ENCODE data around the gene ADAT3. TPM values are rescaled to one million over a fixed set of nuclear protein-coding genes. Genes with fewer than 3 reads are reported as not detected.
A peak's percentile ranks its signal among the peaks of the same experiment; 100 is the strongest.

Gene ADAT3
- total and polyA plus RNA-seq, 8 donors: 1.3 to 9.4 (median 2.9) TPM

DNA sequence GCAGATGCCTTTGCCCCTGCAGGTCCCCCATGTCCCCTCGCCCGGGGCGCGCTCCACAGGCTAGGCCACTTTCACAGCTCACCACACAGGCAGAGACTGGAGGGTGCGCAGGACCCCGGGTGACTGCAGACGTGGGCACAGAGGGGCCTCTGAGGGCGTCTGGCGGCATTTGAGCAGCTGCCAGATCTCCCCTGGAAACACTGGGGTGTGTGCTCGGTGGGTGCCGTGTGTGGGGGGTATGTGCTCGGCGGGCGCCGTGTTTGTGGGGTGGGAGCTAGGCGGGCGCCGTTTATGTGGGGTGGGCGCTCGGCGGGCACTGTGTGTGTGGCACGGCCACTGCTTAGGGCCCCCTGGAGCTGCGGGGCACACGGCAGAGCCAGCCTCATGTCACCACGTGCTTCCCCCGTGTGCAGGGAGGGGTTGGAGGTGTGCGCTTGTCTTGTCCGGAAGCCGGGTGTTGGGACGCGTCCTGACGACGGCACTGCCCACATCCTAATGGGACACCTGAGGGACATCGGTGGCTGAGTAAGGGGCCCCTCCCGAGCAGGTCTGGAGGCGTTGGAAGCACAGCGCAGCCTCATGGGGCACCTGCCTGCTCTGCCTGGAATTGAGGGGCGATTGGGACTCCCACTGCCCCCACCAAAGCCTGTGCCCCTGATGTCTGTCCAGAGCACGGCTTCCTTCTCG is 52.5 kb downstream of the ADAT3 start:
- Histone ChIP-seq H3K27ac (no peak overlapping the region), H3K4me1 (peaks cover 0 to 12% of the 10 kb centered on the region in 2 donors), H3K9me3 (no peaks in the 10 kb centered on the region), H3K36me3 (peaks cover 0 to 29% of the 10 kb centered on the region in 2 donors), H3K4me3 (no peak overlapping the region), H3K27me3 (no peaks in the 10 kb centered on the region)
- TF ChIP-seq, protein P1, sequence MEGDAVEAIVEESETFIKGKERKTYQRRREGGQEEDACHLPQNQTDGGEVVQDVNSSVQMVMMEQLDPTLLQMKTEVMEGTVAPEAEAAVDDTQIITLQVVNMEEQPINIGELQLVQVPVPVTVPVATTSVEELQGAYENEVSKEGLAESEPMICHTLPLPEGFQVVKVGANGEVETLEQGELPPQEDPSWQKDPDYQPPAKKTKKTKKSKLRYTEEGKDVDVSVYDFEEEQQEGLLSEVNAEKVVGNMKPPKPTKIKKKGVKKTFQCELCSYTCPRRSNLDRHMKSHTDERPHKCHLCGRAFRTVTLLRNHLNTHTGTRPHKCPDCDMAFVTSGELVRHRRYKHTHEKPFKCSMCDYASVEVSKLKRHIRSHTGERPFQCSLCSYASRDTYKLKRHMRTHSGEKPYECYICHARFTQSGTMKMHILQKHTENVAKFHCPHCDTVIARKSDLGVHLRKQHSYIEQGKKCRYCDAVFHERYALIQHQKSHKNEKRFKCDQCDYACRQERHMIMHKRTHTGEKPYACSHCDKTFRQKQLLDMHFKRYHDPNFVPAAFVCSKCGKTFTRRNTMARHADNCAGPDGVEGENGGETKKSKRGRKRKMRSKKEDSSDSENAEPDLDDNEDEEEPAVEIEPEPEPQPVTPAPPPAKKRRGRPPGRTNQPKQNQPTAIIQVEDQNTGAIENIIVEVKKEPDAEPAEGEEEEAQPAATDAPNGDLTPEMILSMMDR (IDR thresholded peaks at IDR 0.05): no peak
- intact Hi-C loops (cut with DNase I): no loop called here
- ATAC-seq (no peak), DNase-seq (peak in 1 of 4 donors; percentile 68)

DNA sequence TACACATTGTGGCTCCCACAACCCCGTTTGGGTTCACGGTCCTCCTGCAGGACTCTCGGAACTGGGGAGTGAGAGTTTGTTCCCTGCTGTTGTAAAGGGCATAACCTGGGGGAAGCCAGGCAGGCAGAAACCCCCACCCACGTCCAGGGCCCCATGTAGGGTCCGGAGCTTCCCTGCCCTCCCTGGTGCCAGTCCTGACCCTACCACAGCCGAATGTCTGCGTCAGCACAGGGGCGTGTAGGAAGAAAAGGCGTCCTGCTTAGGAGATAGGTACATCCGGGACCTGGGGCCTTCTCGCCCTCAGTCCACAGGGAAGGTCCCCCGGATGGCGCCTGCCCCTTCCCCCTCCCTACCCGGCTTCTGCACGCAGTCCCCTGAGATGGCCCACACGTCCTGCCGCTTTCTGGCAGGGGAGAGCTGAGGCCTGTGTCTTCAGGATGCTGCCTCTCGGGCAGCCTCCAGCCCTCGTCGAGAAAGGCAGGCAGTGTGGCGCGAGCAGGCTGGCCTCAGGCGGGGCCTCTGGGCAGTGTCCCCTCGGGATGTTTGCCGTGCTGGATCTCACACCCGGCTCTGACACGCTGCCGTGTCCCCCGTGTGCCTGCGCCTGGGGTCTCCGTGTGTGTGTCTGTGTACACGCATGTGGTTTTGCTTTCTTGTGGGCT is 54.9 kb downstream of the ADAT3 start:
- ATAC-seq (no peak), DNase-seq (no peak)
- TF ChIP-seq, protein P1 (IDR thresholded peaks at IDR 0.05): no peak
- Histone ChIP-seq H3K27ac (no peak overlapping the region), H3K9me3 (no peaks in the 10 kb centered on the region), H3K4me3 (no peak overlapping the region), H3K4me1 (peaks cover 0 to 6% of the 10 kb centered on the region in 2 donors), H3K27me3 (no peaks in the 10 kb centered on the region), H3K36me3 (peaks cover 0 to 13% of the 10 kb centered on the region in 2 donors)
- intact Hi-C loops (cut with DNase I): no loop called here

DNA sequence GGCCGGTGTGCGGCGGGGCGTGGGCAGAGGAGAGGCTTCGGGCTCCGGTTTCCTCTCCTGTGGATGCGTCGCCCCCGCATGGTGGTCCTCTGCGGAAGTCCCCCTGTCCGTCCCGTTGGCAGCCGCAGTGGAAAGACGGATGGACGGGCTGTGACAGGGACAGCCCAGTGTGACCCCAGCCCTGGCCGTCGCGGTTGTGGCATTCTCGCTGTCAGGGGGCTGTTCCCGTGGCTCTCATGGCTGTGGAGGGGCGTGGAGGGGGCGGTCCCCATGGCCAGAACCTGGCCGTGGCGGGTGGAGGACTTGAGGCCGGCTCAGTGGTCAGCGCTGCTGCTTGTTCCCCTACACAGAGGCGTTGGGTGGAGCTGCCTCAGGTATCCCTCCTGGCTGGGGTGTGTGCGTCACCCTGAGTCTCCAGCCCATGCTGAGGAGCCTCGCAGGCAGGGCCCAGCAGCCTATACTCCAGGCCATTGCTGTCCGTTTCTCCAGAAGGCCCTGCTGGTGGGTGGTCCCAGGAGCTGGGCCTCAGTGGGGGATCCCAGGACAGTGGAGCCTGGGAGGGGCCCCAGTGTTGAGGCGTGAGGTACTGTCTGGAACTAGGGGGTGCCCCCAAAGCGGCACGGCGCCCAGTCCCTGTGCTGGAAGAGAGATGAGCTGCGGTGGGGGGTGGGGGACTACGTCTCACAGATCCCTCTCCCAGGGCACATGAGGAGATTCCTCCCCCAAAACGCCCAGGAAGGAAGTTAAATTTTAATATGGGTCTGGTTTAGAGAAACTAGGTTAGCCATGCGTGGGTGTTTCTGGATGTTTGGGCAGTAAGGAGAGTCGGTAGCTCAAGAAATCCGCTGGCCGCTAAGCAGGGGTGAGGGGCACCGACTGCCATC is 56.0 kb downstream of the ADAT3 start:
- peak in 1 of 4 donors; percentile 76 for DNase-seq

GRCh38 chr19:1962674-1963073 is 57.5 kb downstream of the ADAT3 start:
- DNase-seq: peak in 1 of 4 donors; percentile 78

More for the DNA sequence above, 56.0 kb downstream of the ADAT3 start:
- intact Hi-C loops (cut with DNase I): no loop called here
- H3K36me3 ChIP-seq: peaks cover 0 to 11% of the 10 kb centered on the region in 2 donors
- no peaks in the 10 kb centered on the region for H3K4me1 ChIP-seq
- no peaks in the 10 kb centered on the region for H3K9me3 ChIP-seq
- TF ChIP-seq, protein P1 (IDR thresholded peaks at IDR 0.05): no peak
- no peak for ATAC-seq
- no peak overlapping the region for H3K27ac ChIP-seq
- no peak overlapping the region for H3K4me3 ChIP-seq
- H3K27me3 ChIP-seq: no peaks in the 10 kb centered on the region

More at GRCh38 chr19:1962674-1963073, 57.5 kb downstream of the ADAT3 start:
- H3K27me3 ChIP-seq: no peaks in the 10 kb centered on the region
- peaks cover 0 to 11% of the 10 kb centered on the region in 2 donors for H3K36me3 ChIP-seq
- intact Hi-C loops (cut with DNase I): no loop called here
- H3K27ac ChIP-seq: no peak overlapping the region
- ATAC-seq: no peak
- no peaks in the 10 kb centered on the region for H3K4me1 ChIP-seq
- no peaks in the 10 kb centered on the region for H3K9me3 ChIP-seq
- TF ChIP-seq, protein P1 (IDR thresholded peaks at IDR 0.05): no peak
- no peak overlapping the region for H3K4me3 ChIP-seq

Other genes with a start within 250 kb of the ADAT3 start
- not detected for gene ONECUT3, start 151.9 kb upstream of the ADAT3 start, total RNA-seq
- under 1 TPM; 0.06 to 0.08 (median 0.07) TPM for gene ONECUT3, start 151.9 kb upstream of the ADAT3 start, polyA plus RNA-seq (ENCODE audit: insufficient read length in 6 of 6)
- 1 to 10 TPM; 1.9 to 2.5 TPM for gene ATP8B3, start 93.1 kb upstream of the ADAT3 start, total RNA-seq
- gene ATP8B3, start 93.1 kb upstream of the ADAT3 start, polyA plus RNA-seq (ENCODE audit: insufficient read length in 6 of 6): 1 to 10 TPM in 5 of 6 donors, under 1 TPM in 1; 0.89 to 2.1 (median 1.3) TPM
- 10 to 100 TPM; 20.3 to 30.8 TPM for gene REXO1, start 56.9 kb upstream of the ADAT3 start, total RNA-seq
- 10 to 100 TPM; 16.9 to 25.4 (median 24.4) TPM for gene REXO1, start 56.9 kb upstream of the ADAT3 start, polyA plus RNA-seq (ENCODE audit: insufficient read length in 6 of 6)
- gene KLF16, start 41.8 kb upstream of the ADAT3 start, total RNA-seq: 10 to 100 TPM; 18.5 to 28.8 TPM
- gene KLF16, start 41.8 kb upstream of the ADAT3 start, polyA plus RNA-seq (ENCODE audit: insufficient read length in 6 of 6): 1 to 10 TPM; 4.3 to 9.0 (median 7.2) TPM
- gene ABHD17A, start 19.9 kb upstream of the ADAT3 start, total RNA-seq: 10 to 100 TPM; 70.2 to 72.7 TPM
- 10 to 100 TPM; 41.3 to 67.4 (median 48.4) TPM for gene ABHD17A, start 19.9 kb upstream of the ADAT3 start, polyA plus RNA-seq (ENCODE audit: insufficient read length in 6 of 6)
- gene SCAMP4, start within 50 bp of the ADAT3 start, total RNA-seq: 10 to 100 TPM; 75.4 to 86.6 TPM
- gene SCAMP4, start within 50 bp of the ADAT3 start, polyA plus RNA-seq (ENCODE audit: insufficient read length in 6 of 6): 10 to 100 TPM; 54.5 to 84.4 (median 66.1) TPM
- gene CSNK1G2, start 35.8 kb downstream of the ADAT3 start, total RNA-seq: 10 to 100 TPM; 45.9 to 64.5 TPM
- gene CSNK1G2, start 35.8 kb downstream of the ADAT3 start, polyA plus RNA-seq (ENCODE audit: insufficient read length in 6 of 6): 10 to 100 TPM; 35.6 to 64.0 (median 43.0) TPM
- 10 to 100 TPM; 63.1 to 63.6 TPM for gene BTBD2, start 110.3 kb downstream of the ADAT3 start, total RNA-seq
- gene BTBD2, start 110.3 kb downstream of the ADAT3 start, polyA plus RNA-seq (ENCODE audit: insufficient read length in 6 of 6): 100 to 1,000 TPM in 4 of 6 donors, 10 to 100 TPM in 2; 84.0 to 112 (median 103) TPM
- 100 to 1,000 TPM; 238 to 291 TPM for gene MKNK2, start 145.8 kb downstream of the ADAT3 start, total RNA-seq
- gene MKNK2, start 145.8 kb downstream of the ADAT3 start, polyA plus RNA-seq (ENCODE audit: insufficient read length in 6 of 6): 100 to 1,000 TPM in 1 of 6 donors, 10 to 100 TPM in 5; 59.3 to 124 (median 77.1) TPM
- gene MOB3A, start 190.9 kb downstream of the ADAT3 start, total RNA-seq: 100 to 1,000 TPM in 1 of 2 donors, 10 to 100 TPM in 1; 59.1 to 105 TPM
- 10 to 100 TPM; 20.6 to 31.5 (median 24.9) TPM for gene MOB3A, start 190.9 kb downstream of the ADAT3 start, polyA plus RNA-seq (ENCODE audit: insufficient read length in 6 of 6)
- gene IZUMO4, start 191.5 kb downstream of the ADAT3 start, total RNA-seq: 1 to 10 TPM; 2.6 to 5.2 TPM
- 1 to 10 TPM; 4.4 to 8.5 (median 6.7) TPM for gene IZUMO4, start 191.5 kb downstream of the ADAT3 start, polyA plus RNA-seq (ENCODE audit: insufficient read length in 6 of 6)
- 100 to 1,000 TPM; 109 to 128 TPM for gene AP3D1, start 246.2 kb downstream of the ADAT3 start, total RNA-seq
- gene AP3D1, start 246.2 kb downstream of the ADAT3 start, polyA plus RNA-seq (ENCODE audit: insufficient read length in 6 of 6): 10 to 100 TPM; 68.8 to 90.0 (median 79.2) TPM

Data from left lung (tissue), 10 donors.